ENCODE measurements around the gene GID4.

DNA sequence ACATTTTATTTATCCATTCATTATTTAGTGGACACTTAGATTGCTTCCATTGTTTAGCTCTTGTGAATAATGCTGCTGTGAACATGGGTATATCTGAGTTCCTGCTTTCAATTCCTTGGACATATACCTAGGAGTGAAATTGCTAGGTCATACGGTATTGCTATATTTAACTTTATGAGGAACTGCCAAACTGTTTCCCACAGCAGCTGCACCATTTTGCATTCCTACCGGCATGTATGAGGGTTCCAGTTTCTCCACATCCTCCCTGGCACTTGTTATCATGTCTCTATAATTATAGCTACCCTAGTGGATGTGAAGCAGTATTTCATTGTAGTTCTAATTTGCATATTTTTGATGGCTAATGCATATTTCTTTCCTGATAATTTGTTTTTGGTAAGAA is 24.8 kb downstream of the GID4 start:
- TF ChIP-seq TAF1 (IDR thresholded peaks at IDR 0.05; ENCODE audit: borderline replicate concordance, insufficient read depth, low read length) (no peak), POLR2AphosphoS5 (IDR thresholded peaks at IDR 0.05; ENCODE audit: low read depth, low read length) (no peak), SIN3A (IDR thresholded peaks at IDR 0.05; ENCODE audit: borderline replicate concordance, insufficient read depth, low read length) (no peak)
- TF ChIP-seq, protein P1, sequence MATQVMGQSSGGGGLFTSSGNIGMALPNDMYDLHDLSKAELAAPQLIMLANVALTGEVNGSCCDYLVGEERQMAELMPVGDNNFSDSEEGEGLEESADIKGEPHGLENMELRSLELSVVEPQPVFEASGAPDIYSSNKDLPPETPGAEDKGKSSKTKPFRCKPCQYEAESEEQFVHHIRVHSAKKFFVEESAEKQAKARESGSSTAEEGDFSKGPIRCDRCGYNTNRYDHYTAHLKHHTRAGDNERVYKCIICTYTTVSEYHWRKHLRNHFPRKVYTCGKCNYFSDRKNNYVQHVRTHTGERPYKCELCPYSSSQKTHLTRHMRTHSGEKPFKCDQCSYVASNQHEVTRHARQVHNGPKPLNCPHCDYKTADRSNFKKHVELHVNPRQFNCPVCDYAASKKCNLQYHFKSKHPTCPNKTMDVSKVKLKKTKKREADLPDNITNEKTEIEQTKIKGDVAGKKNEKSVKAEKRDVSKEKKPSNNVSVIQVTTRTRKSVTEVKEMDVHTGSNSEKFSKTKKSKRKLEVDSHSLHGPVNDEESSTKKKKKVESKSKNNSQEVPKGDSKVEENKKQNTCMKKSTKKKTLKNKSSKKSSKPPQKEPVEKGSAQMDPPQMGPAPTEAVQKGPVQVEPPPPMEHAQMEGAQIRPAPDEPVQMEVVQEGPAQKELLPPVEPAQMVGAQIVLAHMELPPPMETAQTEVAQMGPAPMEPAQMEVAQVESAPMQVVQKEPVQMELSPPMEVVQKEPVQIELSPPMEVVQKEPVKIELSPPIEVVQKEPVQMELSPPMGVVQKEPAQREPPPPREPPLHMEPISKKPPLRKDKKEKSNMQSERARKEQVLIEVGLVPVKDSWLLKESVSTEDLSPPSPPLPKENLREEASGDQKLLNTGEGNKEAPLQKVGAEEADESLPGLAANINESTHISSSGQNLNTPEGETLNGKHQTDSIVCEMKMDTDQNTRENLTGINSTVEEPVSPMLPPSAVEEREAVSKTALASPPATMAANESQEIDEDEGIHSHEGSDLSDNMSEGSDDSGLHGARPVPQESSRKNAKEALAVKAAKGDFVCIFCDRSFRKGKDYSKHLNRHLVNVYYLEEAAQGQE (IDR thresholded peaks at IDR 0.05; ENCODE audit: insufficient read depth in 1 of 2, low read depth in 2 of 2, low read length in 2 of 2), result no peak
